ENCODE results near the gene ARL5B.

Gene ARL5B

DNA sequence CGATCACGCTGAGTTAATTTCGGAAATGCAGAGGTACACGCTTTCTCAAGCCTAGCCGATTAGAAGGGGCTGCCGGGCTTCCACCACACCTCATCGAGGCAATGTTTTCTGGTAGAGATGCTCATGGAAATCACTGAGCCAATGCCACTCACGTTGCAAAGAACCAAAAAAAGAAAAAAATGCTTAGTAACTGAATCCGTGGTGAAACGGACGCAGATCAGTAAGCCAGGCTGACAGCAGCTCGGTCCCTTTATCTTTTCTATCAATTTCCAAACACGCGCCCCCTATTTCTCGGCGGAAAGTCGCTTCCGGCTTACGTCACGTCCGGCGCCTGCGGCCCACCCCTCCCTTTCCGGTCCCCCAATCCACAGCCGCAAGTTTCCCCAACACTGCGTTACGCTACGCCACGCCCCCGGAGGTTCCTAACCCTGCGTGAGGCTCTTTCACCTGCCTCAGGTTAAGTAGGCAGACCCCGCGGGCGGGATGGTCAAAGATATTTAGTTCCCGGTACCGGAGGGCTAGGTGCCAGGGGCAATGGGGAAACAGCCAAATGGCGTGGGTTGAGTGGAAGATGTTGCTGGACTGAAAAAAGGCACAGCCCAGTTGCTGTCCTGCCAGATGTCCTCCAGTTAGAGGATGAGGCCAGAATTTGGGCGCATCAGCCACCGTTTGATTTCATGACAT lies 7.8 kb upstream of the ARL5B start, which contains the start of gene NSUN6:
TSS of gene NSUN6 (minus strand) at position 264 of the 684 bp plus-strand sequence. CDS start 384 bp downstream, outside the sequence.
- H3K27ac ChIP-seq (ENCODE audit: low read depth, low read length), result peak within 1 kb of the TSS; percentile 52

DNA sequence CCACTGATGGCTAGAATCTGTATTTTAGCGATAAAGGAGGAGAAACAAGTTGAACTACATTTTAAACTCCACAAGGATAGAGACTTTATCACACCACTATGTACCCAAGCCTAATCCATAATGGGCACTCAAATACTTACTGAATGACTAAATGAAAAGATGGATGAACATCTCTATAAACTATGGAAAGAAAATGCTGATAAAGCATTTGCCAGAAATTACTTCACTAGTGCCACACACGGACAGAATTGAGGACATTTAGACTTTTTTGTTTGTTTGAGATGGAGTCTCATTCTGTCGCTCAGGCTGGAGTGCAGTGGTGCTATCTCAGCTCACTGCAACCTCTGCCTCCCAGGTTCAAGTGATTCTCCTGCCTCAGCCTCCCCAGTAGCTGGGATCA lies 6.1 kb upstream of the ARL5B start:
- Histone ChIP-seq H3K9me2 (replicated peaks; ENCODE audit: control insufficient read depth, low read length) (no peaks in the 10 kb centered on the region), H3K27me3 (ENCODE audit: control insufficient read depth, low read length) (no peaks in the 10 kb centered on the region), H3K4me1 (ENCODE audit: control insufficient read depth, low read length) (peaks cover 33% of the 10 kb centered on the region), H3K4me2 (ENCODE audit: low read length) (no peak overlapping the region), H3F3A (ENCODE audit: control insufficient read depth, insufficient read depth) (peaks cover 8% of the 10 kb centered on the region), H3K27ac (ENCODE audit: low read depth, low read length) (no peak overlapping the region), H4K20me1 (ENCODE audit: control insufficient read depth, insufficient read depth, low read depth, low read length) (0 out of 2 replicates have a peak, but pooled peaks cover 4% of the 10 kb centered on the region), H3K79me2 (ENCODE audit: control insufficient read depth, low read length) (peaks cover 41% of the 10 kb centered on the region), H3K4me3 (ENCODE audit: low read length) (no peak overlapping the region), H3K36me3 (ENCODE audit: control insufficient read depth, low read length) (peaks cover 22% of the 10 kb centered on the region), H3K9me3 (ENCODE audit: control insufficient read depth, insufficient read depth, low read length) (no peaks in the 10 kb centered on the region)
- TF ChIP-seq, protein P1, sequence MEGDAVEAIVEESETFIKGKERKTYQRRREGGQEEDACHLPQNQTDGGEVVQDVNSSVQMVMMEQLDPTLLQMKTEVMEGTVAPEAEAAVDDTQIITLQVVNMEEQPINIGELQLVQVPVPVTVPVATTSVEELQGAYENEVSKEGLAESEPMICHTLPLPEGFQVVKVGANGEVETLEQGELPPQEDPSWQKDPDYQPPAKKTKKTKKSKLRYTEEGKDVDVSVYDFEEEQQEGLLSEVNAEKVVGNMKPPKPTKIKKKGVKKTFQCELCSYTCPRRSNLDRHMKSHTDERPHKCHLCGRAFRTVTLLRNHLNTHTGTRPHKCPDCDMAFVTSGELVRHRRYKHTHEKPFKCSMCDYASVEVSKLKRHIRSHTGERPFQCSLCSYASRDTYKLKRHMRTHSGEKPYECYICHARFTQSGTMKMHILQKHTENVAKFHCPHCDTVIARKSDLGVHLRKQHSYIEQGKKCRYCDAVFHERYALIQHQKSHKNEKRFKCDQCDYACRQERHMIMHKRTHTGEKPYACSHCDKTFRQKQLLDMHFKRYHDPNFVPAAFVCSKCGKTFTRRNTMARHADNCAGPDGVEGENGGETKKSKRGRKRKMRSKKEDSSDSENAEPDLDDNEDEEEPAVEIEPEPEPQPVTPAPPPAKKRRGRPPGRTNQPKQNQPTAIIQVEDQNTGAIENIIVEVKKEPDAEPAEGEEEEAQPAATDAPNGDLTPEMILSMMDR (IDR thresholded peaks at IDR 0.05; ENCODE audit: low read depth, low read length, poor library complexity, severe bottlenecking), result no peak
- TF ChIP-seq EZH2phosphoT487 (IDR thresholded peaks at IDR 0.05; ENCODE audit: borderline replicate concordance, low read length), result no peak

More for the DNA sequence above, 7.8 kb upstream of the ARL5B start, which contains the start of gene NSUN6:
- Histone ChIP-seq H3K27me3 (ENCODE audit: control insufficient read depth, low read length) (no peaks in the 10 kb centered on the region), H3K36me3 (ENCODE audit: control insufficient read depth, low read length) (peaks cover 32% of the 10 kb centered on the region), H3K4me2 (ENCODE audit: low read length) (peak within 1 kb of the TSS; percentile 92), H4K20me1 (ENCODE audit: control insufficient read depth, insufficient read depth, low read depth, low read length) (0 out of 2 replicates have a peak, but pooled peaks cover 4% of the 10 kb centered on the region), H3K4me3 (ENCODE audit: low read length) (peak within 1 kb of the TSS; percentile 89), H3K4me1 (ENCODE audit: control insufficient read depth, low read length) (peaks cover 32% of the 10 kb centered on the region), H3K9me2 (replicated peaks; ENCODE audit: control insufficient read depth, low read length) (no peaks in the 10 kb centered on the region), H3K79me2 (ENCODE audit: control insufficient read depth, low read length) (peaks cover 44% of the 10 kb centered on the region), H3K9me3 (ENCODE audit: control insufficient read depth, insufficient read depth, low read length) (no peaks in the 10 kb centered on the region), H3F3A (ENCODE audit: control insufficient read depth, insufficient read depth) (peaks cover 10% of the 10 kb centered on the region)
- TF ChIP-seq EZH2phosphoT487 (IDR thresholded peaks at IDR 0.05; ENCODE audit: borderline replicate concordance, low read length), result no peak
- TF ChIP-seq, protein P1 (IDR thresholded peaks at IDR 0.05; ENCODE audit: low read depth, low read length, poor library complexity, severe bottlenecking), result no peak

DNA sequence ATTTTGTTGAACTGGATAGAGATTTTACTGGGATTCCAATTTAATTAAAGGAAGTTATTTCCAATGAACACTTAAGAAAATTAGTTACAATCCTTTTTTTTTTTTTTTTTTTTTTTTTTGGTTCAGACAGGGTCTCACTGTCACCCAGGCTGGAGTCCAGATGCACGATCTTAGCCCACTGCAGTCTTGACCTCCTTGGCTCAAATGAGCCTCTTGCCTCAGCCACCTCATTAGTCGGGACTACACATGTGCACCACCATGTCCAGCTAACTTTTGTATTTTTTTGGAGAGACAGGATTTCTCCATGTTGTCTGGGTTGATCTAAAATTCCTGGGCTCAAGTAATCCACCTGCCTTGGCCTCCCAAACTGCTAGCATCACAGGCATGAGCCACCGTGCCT lies 2.5 kb upstream of the ARL5B start:
- H3K79me2 ChIP-seq (ENCODE audit: control insufficient read depth, low read length), result peaks cover 43% of the 10 kb centered on the region
- H3K4me3 ChIP-seq (ENCODE audit: low read length), result no peak overlapping the region
- H3K27ac ChIP-seq (ENCODE audit: low read depth, low read length), result no peak overlapping the region
- H3K9me3 ChIP-seq (ENCODE audit: control insufficient read depth, insufficient read depth, low read length), result no peaks in the 10 kb centered on the region
- H3K4me1 ChIP-seq (ENCODE audit: control insufficient read depth, low read length), result peaks cover 26% of the 10 kb centered on the region
- peaks cover 6% of the 10 kb centered on the region; the same call in 1 of the 2 replicates for H4K20me1 ChIP-seq (ENCODE audit: control insufficient read depth, insufficient read depth, low read depth, low read length)
- H3F3A ChIP-seq (ENCODE audit: control insufficient read depth, insufficient read depth), result peaks cover 8% of the 10 kb centered on the region
- H3K27me3 ChIP-seq (ENCODE audit: control insufficient read depth, low read length), result no peaks in the 10 kb centered on the region
- TF ChIP-seq, protein P1 (IDR thresholded peaks at IDR 0.05; ENCODE audit: low read depth, low read length, poor library complexity, severe bottlenecking), result no peak
- no peak for TF ChIP-seq EZH2phosphoT487 (IDR thresholded peaks at IDR 0.05; ENCODE audit: borderline replicate concordance, low read length)
- H3K36me3 ChIP-seq (ENCODE audit: control insufficient read depth, low read length), result peaks cover 18% of the 10 kb centered on the region
- H3K9me2 ChIP-seq (replicated peaks; ENCODE audit: control insufficient read depth, low read length), result no peaks in the 10 kb centered on the region
- H3K4me2 ChIP-seq (ENCODE audit: low read length), result no peak overlapping the region

Measured in DOHH2 (cell line).